Stimulated activated CD4-positive, alpha-beta T cell treated with anti-CD3 and anti-CD28 coated beads, Interleukin-15, amount 100 ng/mL, for 24 hours (primary cell): ENCODE results near the gene NRIP3.
"Not testable (repeated sequence)": the region's sequence is repeated elsewhere in the genome, so short reads cannot be mapped to it uniquely, and the experiment has no call there.

Experiments
- DNase-seq: peaks from one replicate; pipeline ENCODE4 v3.0.0-alpha.2; 2020

Gene NRIP3

GRCh38 chr11:9015677-9016076, 11.9 kb upstream of the NRIP3 start:
- peak; percentile 62 for DNase-seq

DNA sequence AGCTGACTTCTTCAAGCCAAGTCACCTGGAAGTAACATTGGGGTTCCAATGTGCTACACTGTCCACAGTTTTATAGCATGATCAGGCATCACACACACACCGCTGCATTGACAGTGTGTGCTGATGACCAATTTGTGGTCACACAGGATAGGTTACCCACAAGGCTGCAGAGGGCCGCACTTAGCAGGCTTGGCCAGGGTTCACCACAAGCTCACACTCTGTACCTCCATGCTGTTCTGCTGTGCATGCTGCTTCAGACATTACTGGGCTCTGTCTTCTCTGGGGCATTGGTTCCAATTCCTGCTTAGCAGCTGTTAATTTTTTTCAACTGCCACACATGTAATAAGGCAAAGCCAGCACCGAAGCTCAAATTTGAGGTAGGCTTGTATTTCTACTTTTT, 11.0 kb upstream of the NRIP3 start:
- no peak for DNase-seq

DNA sequence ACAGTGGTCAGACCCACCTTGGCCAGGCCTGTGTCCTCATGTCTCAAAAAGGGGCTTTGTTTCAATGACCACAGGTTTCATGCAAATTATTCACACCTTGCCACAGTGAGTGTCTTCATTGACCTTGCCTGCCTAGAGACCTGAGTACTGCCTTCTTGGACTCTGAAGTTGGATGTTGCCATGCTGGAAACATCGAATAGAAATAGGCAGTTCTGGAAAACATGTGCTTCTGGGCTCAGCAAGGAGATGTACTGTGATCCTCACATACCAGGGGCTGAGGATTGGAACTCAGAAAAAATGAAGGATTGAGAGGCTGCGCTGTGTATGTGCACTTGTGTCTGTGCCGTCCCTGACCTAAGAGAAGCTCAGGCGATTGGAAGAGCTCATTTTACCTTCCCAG, 9.6 kb upstream of the NRIP3 start:
- DNase-seq, result no peak

- DNase-seq, result not testable (repeated sequence)
Observed at GRCh38 chr11:9009538-9009937, 5.7 kb upstream of the NRIP3 start.

GRCh38 chr11:9008661-9009060, 4.9 kb upstream of the NRIP3 start:
- no peak for DNase-seq

DNA sequence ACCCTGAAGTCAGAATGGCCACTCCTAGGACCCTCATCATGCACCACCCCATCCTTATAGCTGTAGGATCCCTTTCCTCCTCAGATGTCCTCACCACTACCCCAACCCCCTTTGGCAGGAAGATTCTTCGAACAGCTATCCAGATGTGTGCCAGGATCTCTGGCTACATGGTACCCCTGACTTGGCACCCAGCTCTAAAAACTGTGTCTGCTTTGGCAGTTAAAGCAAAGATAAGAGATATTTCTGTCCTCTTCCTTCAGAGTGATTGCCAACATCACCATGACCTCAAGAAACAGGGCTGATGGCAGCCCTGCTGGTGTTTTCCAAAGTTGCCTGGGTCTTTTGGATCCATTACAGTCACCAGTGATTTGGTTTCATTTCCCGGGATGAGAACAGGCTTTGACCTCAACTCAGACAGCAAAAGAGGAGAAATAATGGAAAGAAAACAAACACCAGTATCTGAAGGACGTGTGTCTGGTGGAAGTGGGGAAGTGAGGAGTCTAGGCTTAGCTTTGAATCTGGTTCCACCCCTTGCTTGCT, 4.3 kb upstream of the NRIP3 start:
- no peak for DNase-seq

- no peak for DNase-seq
Observed at GRCh38 chr11:9005087-9005486, 1.3 kb upstream of the NRIP3 start.

DNA sequence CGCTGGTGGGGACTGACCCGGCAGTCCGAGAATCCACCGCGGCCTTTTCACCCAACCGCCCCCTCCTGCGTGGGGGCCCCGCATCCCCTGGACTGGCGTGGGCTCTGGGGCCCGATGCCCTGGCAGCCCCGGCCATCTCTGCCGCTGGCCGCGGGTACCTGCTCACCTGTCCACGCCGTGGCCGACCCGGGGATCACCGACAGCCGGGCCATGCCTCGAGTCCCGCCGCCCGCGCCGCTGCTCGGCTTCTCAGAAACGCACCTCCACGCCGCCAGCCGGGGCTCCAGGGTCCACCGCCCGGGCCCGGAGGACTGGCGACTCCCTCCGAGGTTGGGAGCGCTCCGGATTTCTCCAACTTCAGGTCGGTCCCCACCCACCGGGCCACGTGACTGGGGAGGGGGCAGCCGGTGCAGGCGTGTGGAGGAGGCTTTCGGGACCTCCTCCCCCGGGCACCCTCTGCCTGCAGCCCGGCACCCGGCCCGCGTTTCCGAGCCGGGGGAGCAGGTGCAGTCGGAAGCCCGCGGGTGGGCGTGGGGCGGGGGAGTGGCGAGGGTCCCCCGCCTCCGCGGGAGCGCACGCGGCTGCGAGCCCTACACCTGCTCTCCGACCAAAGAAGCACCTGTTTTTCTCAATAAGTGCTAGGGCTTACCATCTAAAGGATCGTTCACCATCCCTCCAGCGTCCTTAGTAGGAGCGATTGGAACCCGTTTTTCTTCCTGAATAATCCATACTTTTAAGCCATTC, 554 bp upstream of the NRIP3 start:
- peak; percentile 22 for DNase-seq

DNA sequence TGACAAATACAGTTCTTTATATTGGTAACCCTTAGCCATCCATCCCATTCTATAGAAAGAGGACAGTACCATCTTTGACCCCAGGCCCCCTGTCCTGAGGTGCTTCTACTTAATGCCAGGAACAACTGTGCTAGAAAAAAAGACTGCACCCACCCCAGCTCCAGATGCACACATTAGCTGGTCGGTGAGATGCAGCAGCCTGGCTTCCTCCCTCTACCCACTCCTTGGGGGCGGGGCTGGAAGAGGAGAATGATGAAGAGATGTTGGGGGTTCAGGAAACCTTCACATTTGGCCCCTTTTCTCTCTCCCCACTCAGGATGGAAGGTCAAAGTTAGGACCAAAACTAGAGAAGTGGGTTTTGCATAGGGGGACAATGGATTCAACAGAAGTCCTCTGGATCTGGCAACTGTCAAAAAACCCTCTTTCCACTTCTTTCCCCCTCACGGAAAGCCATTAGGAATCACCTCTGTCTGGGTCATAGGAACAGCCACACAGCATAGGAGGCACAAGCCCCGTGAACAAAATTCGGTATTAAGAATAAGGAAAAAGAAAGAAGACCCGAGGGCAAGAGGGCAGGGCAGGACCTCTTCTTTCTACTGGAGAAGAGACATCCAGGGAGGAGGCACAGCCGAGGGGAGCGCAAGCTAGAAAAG, 755 bp downstream of the NRIP3 start:
- peak; percentile 48 for DNase-seq

DNA sequence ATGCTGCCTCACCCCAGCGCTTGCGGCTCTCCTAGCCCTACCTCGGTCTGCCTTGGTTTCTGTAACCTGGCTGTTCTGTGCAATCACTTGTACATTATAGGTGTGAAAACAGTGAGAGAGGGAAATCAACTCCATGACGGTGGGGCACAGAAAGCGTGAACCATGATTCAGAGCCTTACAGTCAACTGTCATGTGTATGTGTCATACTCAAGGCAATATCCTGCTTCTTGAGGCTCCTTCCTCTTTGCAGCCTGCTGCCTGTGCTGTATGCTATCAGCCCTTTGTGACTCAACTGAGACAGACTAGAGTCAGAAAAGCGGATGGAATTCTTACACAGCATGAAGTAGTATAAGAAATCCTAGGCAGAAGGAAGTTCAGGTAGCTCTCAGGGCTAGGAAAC, 2.1 kb downstream of the NRIP3 start:
- DNase-seq, result peak; percentile 67

DNA sequence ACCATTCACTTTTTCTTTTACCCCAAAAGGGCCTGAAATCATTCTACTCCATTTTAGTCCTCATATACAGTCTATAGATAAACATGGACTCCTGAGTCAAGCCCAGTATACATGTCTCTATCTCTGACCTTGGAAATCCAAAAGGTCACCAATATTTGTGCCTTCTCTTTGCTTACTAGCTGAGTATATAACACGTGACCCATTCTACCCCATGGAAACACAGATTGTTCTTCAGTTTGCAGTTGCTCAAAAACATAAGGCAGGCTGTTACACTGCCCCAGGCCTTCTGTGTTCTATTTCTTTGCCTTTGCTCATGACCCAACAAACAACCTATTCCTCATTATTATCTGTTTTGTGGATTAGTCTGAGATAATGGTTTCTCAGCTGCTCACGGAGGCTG, 5.8 kb downstream of the NRIP3 start:
- no peak for DNase-seq

GRCh38 chr11:8997451-8997850, 6.3 kb downstream of the NRIP3 start:
- no peak for DNase-seq

DNA sequence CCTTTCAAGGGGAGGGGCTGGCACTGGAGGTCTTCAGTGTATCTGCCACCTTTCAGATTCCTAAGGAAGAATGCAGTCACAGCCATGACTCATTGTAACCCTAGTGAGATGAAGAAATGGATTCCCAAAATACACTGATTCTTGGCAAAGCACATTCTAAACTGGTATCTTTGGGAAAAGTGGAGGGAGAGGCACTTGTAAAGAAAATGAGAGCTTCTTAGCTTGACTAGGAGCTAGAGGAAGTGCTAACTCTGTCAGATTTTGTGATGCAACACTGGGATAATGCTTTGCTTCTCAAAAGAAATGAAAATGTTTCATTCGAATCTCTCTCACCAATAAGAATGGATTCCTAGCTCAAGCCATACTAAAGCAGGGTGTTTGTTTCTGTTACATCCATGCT, 14.3 kb downstream of the NRIP3 start:
- no peak for DNase-seq

- DNase-seq, result no peak
Observed at GRCh38 chr11:8988329-8989234, 15.2 kb downstream of the NRIP3 start.

- no peak for DNase-seq
Observed at GRCh38 chr11:8987446-8987845, 16.4 kb downstream of the NRIP3 start.

DNA sequence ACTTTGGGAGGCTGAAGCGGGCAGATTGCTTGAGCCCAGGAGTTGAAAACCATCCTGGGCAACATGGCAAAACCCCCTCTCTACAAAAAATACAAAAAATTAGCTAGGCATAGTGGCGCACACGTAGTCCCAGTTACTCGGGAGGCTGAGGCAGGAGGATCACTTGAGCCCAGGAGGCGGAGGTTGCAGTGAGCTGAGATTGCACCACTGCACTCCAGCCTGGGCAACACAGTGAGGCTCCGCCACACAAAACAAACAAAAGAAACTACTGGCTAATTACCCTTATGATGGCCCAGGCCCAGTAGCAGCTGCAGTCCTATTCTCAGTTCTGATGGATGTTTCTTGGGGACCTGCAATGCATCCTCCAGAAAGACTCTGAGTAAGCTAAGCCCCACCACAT, 17.0 kb downstream of the NRIP3 start:
- DNase-seq, result not testable (repeated sequence)

DNA sequence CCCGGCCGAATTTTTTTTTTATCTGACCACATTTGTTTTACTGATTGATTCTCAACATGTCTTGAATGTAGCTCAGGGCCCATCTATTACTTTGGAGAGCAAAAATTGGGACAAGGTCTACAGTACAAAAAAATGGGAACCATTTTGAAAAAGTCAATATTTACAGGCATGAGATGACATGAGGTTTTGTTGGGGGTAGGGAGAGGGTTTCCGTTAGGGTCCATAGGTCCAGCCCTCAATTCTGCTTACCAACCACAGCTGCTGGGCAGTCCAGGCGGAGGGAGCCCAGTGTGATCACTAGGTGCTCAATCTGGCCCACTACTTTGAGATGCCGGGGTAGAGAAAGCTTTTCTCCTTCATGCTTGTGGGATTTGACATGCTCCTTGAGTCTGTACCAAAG, 18.3 kb downstream of the NRIP3 start:
- DNase-seq, result no peak

GRCh38 chr11:8983552-8983951, 20.2 kb downstream of the NRIP3 start:
- DNase-seq, result no peak

GRCh38 chr11:8980485-8980884, 23.3 kb downstream of the NRIP3 start:
- DNase-seq, result no peak

DNA sequence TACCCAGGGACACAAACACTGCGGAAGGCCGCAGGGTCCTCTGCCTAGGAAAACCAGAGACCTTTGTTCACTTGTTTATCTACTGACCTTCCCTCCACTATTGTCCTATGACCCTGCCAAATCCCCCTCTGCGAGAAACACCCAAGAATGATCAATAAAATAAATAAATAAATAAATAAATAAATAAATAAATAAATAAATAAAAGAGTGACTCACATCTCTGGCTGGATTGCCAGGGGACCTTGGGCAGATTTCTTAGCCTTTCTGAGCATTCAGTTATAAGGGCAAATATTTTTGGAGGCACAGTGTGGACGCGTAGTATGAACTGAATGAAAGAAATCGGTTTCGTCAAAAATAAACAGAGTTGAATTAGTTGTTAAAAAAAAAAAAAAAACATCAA, 24.4 kb downstream of the NRIP3 start:
- DNase-seq, result not testable (repeated sequence)

- DNase-seq, result no peak
Observed at GRCh38 chr11:8973121-8973520, 30.7 kb downstream of the NRIP3 start.

DNA sequence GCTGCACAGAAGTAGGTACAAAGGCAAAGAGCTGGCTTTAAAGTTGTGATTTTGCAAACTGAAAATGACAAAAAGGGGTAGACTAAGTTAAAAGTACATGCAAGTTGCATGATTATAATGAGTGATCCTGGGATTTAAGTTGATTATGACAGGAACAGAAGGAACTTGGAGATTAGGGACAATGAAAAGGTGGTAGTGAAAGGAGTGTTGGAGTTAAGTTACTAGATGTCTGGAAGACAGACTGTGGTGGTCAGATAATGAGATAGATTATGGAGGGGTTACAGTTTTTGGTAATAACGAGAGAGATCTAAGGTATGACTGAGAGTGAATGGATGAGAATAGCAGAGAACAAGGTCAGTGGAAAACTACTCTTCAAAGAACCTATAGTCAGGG, 31.9 kb downstream of the NRIP3 start:
- DNase-seq, result no peak

DNA sequence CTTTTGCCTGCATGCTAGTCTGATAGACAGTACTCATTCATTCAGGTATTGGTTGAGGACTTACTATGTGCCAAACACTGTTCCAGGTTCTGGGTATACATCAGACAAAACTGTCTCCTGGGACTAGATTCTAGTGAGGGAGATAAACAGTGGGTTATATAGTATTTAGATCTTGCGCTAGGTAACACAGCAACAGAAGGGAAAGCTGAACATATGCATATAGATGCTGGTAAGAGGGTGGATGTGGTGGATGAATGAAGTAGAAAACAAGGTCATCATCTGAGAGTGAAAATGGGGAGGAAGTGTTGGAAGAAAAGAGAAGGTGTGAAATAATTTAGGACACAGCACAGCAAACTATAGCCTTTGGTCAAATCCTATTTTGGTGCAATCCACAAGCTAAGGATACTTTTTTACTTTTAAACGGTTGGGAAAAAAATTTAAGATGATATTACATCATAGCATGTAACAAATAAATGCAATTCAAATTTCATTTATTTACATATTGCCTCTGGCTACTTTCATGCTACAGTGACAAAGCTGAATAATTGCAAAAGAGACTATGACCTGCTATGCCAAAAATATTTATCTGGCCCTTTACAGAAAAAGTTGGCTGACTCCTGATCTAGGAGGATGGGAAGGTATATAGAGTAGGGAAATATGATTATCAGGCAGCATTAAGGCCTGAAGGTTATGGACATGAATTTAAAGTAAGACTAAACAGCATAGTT, 32.4 kb downstream of the NRIP3 start:
- DNase-seq, result no peak
